GM20000 (cell line): Measurements from ENCODE around the gene AGGF1.
A peak's percentile ranks its signal among the peaks of the same experiment; 100 is the strongest.

Source experiments
- DNase-seq: peaks from one replicate; pipeline ENCODE4 v3.0.0; 2012; ENCODE audit warnings: low spot score
- TF ChIP-seq, protein P1 (sequence below): IDR thresholded peaks from 2 replicates; pipeline ENCODE4 v1.5.1; 2012; ENCODE audit warnings: mild to moderate bottlenecking, control low read depth; ENCODE audit errors: extremely low read depth, missing control alignments

AGGF1 gene

DNA sequence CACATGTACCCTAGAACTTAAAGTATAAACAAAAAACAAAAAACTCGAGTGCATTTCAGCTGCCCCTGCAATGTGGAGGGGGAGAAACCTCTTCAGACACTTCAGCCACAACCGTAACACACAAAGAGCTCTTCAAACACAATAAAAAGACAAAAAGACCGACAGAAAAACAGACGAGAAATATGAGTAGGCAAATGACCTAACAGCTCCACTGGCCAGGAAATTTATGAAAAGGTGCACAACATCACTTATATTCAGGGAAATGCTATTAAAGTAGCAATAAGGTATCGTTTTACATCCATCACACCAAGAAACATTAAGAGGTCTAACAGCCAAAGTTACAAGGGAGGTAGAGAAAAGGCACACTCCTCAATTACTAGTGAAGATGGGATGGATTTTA lies 50.7 kb downstream of the AGGF1 start:
- DNase-seq = no peak
- TF ChIP-seq, protein P1, sequence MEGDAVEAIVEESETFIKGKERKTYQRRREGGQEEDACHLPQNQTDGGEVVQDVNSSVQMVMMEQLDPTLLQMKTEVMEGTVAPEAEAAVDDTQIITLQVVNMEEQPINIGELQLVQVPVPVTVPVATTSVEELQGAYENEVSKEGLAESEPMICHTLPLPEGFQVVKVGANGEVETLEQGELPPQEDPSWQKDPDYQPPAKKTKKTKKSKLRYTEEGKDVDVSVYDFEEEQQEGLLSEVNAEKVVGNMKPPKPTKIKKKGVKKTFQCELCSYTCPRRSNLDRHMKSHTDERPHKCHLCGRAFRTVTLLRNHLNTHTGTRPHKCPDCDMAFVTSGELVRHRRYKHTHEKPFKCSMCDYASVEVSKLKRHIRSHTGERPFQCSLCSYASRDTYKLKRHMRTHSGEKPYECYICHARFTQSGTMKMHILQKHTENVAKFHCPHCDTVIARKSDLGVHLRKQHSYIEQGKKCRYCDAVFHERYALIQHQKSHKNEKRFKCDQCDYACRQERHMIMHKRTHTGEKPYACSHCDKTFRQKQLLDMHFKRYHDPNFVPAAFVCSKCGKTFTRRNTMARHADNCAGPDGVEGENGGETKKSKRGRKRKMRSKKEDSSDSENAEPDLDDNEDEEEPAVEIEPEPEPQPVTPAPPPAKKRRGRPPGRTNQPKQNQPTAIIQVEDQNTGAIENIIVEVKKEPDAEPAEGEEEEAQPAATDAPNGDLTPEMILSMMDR = no peak

DNA sequence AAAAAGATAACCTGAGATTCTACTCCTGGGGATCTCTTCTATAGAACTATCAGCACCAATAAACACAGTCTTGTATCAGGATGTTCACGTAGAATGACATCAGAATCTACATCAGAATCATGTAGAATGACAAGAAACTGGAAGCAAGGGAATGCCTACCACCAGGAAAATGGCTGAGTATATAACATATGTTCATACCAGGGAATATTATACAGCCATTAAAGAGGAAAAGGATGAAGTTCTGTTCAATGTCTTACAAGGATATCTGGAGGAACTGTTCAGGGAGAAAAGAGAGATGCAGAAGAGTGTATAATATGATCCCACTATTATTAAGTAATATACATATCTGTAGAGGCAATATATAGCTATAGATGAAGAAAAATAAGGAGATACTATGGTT lies 52.1 kb downstream of the AGGF1 start:
- TF ChIP-seq, protein P1 = no peak
- no peak for DNase-seq

DNA sequence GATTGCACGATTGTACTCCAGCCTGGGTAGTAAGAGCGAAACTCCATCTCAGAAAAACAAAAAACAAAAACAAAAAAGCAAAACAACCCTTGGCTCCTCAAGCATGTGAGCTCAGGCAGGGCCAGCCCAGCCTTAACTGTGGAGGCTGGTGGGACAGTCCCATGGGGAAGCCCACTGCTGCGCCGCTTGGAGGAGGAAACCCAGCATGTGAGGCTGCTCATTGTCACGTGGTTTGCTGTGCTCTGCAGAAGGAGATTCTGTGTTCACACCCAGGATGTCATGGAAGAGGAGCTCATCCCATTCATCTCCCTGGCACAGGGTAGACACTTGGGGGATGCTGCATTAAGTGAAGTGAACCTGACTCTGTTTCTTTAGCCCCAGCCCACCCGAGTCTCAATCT lies 52.9 kb downstream of the AGGF1 start:
- DNase-seq = peak; percentile 29
- TF ChIP-seq, protein P1 = no peak

DNA sequence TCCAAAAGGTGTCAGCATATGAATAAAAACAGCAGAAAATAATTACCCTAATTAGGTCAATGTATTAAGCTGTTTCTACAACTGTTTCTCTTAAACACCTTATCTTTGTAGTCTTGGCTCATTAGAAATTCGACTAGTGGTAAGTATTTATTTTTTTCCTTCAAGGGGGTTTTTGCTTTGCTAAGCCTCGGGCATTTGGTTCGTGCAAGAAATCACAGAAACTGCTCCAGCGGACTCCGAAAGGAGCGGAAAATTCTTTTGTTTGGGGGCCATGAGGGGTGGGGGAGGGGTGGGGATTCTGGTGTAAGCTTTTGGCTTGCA lies 56.1 kb downstream of the AGGF1 start:
- DNase-seq = no peak

DNA sequence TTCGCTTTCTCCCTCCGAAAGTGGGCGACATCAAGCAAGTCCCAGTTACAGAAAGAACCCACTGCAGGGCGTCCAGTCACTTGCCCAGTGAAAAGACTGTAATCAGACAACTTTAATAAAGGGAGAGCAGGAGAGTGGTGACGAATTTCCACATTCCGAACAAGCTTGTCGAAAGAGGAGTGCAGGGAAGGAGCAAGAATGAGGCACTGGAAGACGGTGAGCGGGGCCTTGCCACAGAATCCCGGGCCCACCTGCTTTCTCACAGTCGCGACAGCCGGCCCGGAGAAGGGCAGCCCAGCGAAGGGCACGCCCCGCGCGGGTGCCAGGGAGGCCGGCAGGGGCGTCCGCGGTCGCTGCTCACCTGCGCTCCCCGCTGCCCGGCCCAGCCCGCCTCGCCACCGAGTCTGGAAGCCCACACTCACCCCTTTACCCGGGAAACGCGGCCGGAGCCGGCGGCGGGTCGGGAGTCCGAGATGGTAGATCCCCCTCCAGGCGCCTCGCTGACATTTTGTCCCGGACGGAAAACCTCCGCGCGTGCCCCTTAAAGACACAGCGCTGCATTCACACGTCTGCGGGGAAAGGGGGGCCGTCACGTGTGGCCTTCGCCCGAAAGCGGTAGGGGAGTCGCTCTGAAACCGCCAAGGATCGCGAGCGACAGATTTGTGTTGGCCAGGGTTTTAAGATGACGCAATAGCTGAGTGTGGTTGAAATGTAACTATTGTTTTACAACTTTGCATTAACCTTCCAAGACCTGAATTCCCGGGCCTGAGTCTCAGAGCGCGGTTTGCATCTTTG lies 56.7 kb downstream of the AGGF1 start, which contains the start of gene ZBED3:
Gene ZBED3, minus strand, starts transcription at position 597 of the 795 bp plus-strand sequence. CDS start 9,407 bp downstream, outside the sequence.
- TF ChIP-seq, protein P1 = no peak
- DNase-seq = peak; percentile 79

More for the DNA sequence above, 56.1 kb downstream of the AGGF1 start:
- TF ChIP-seq, protein P1 = no peak

DNA sequence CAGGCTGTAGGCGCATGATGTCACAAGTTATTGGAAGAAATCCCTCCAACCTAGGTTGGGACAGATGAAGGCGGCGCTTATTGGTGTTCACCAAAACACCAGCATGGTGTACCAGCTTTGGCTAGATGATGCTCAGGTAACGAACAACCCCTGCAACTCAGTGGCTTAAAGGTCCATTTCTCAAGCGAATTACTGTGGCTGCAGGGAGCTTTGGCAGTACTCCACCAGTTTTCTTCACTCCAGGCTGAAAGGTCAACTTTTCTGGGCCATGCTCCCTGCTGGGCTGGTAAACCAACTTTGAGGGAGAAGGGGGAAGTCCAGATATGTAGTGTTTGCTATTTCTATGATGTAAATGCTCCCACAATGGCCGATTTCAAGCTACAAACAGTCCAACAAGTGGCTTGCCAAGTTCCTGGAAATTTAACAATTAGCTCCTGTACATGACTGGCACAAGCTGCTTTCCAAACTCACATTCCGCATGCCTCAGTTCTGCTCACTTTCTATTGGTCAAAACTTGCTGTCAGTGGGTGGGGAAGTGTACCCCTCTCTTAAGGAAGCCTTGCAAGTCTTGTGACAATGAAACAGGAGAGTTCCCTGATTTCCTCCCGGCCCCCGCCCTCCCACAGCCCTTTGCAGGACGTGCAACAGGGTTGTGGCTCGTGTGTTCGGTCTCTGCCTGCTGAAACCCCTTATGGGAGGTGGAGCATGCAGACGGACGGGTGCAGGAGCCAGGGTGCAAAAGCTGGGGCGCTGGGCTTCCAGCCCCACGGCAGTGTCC lies 57.5 kb downstream of the AGGF1 start:
- no peak for DNase-seq

More for the DNA sequence above, 57.5 kb downstream of the AGGF1 start:
- TF ChIP-seq, protein P1 = no peak
